ENCODE data around the gene PAFAH1B1.
"Not testable (repeated sequence)": the region's sequence is repeated elsewhere in the genome, so short reads cannot be mapped to it uniquely, and the experiment has no call there.

GRCh38 chr17:2572304-2572609 lies 21.2 kb upstream of the PAFAH1B1 start:
- TF ChIP-seq, protein P1, sequence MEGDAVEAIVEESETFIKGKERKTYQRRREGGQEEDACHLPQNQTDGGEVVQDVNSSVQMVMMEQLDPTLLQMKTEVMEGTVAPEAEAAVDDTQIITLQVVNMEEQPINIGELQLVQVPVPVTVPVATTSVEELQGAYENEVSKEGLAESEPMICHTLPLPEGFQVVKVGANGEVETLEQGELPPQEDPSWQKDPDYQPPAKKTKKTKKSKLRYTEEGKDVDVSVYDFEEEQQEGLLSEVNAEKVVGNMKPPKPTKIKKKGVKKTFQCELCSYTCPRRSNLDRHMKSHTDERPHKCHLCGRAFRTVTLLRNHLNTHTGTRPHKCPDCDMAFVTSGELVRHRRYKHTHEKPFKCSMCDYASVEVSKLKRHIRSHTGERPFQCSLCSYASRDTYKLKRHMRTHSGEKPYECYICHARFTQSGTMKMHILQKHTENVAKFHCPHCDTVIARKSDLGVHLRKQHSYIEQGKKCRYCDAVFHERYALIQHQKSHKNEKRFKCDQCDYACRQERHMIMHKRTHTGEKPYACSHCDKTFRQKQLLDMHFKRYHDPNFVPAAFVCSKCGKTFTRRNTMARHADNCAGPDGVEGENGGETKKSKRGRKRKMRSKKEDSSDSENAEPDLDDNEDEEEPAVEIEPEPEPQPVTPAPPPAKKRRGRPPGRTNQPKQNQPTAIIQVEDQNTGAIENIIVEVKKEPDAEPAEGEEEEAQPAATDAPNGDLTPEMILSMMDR (conservative IDR thresholded peaks at IDR 0.05 in 1 of 2, IDR thresholded peaks at IDR 0.05 in 1 of 2; ENCODE audit: extremely low read depth in 1 of 2, insufficient read depth in 1 of 2, low read depth in 1 of 2, low read length in 2 of 2), result not testable (repeated sequence)
- TF ChIP-seq EZH2 (IDR thresholded peaks at IDR 0.05; ENCODE audit: borderline replicate concordance, low read length), result not testable (repeated sequence)

Data from mammary epithelial cell (primary cell).